Measurements from ENCODE around the gene SERPINA5.
"Not testable (repeated sequence)": the region's sequence is repeated elsewhere in the genome, so short reads cannot be mapped to it uniquely, and the experiment has no call there.

The SERPINA5 gene

GRCh38 chr14:94598816-94599655, 17.8 kb downstream of the SERPINA5 start:
- no peak for TF ChIP-seq CTCF (IDR thresholded peaks at IDR 0.05; ENCODE audit: low read length, missing control alignments)
- peak; percentile 99 for DNase-seq (ENCODE audit: low read depth)
- no peak overlapping the region for H3K4me3 ChIP-seq (replicated peaks; ENCODE audit: low read depth, low read length)

DNA sequence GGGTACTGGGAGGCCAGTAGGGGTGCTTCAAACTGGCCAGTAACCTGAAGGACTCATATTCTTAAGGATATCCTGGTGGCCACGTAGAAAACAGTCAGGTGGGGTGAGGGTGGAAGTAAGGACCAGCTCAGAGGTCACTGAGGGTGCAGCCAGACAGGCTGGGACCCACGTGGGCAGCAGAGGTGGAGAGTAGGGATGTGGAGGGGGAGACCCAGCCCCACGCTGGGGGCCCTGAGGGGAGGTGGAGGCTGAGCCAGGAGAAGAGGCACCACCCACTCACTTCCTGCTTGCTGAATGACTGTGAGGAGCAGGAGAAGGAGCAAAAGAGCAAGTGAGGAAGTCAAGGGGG, 18.4 kb downstream of the SERPINA5 start:
- no peak overlapping the region for H3K4me3 ChIP-seq (replicated peaks; ENCODE audit: low read depth, low read length)
- DNase-seq (ENCODE audit: low read depth) = peak; percentile 39
- no peak for TF ChIP-seq CTCF (IDR thresholded peaks at IDR 0.05; ENCODE audit: low read length, missing control alignments)

- DNase-seq (ENCODE audit: low read depth) = no peak
- no peak for TF ChIP-seq CTCF (IDR thresholded peaks at IDR 0.05; ENCODE audit: low read length, missing control alignments)
- no peak overlapping the region for H3K4me3 ChIP-seq (replicated peaks; ENCODE audit: low read depth, low read length)
These were observed 18.9 kb downstream of the SERPINA5 start for GRCh38 chr14:94600148-94600545.

DNA sequence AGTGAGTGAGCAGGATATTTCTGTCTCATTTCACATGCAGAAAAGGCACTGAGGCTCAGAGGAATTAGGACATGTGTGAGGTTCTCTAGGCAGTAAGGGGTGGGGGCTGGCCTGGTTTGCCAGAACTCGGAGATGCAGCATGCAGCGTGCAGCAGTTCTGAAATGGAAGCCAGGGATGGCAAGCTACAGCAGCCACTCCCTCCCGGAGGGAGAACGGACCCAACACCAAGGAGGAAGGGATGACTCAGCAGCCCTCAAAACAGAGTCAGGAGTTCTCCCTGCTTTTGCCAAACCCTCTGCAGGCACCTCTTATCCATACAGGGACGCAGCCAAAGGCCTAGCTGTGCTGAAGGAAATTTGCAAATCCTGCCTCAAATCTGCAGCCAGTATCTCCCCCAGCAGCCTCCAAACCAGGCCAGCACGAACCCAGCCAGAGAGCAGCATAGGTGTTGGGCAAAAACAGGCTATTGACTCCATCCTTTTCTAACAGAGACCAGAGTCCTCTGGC, 20.7 kb downstream of the SERPINA5 start:
- peak; percentile 96 for DNase-seq (ENCODE audit: low read depth)
- no peak for TF ChIP-seq CTCF (IDR thresholded peaks at IDR 0.05; ENCODE audit: low read length, missing control alignments)
- H3K4me3 ChIP-seq (replicated peaks; ENCODE audit: low read depth, low read length) = no peak overlapping the region

GRCh38 chr14:94602722-94603121, 21.5 kb downstream of the SERPINA5 start:
- TF ChIP-seq CTCF (IDR thresholded peaks at IDR 0.05; ENCODE audit: low read length, missing control alignments) = no peak
- H3K4me3 ChIP-seq (replicated peaks; ENCODE audit: low read depth, low read length) = no peak overlapping the region
- DNase-seq (ENCODE audit: low read depth) = no peak

GRCh38 chr14:94605361-94605760, 24.1 kb downstream of the SERPINA5 start:
- no peak overlapping the region for H3K4me3 ChIP-seq (replicated peaks; ENCODE audit: low read depth, low read length)
- DNase-seq (ENCODE audit: low read depth) = no peak
- TF ChIP-seq CTCF (IDR thresholded peaks at IDR 0.05; ENCODE audit: low read length, missing control alignments) = no peak

DNA sequence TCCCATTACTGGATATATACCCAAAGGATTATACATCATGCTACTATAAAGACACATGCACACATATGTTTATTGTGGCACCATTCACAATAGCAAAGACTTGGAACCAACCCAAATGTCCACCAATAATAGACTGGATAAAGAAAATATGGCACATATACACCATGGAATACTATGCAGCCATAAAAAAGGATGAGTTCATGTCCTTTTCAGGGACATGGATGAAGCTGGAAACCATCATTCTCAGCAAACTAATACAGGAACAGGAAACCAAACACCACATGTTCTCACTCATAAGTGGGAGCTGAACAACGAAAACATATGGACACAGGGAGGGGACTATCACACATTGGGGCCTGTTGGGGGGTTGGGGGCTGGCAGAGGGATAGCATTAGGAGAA, 27.7 kb downstream of the SERPINA5 start:
- not testable (repeated sequence) for H3K4me3 ChIP-seq (replicated peaks; ENCODE audit: low read depth, low read length); DNase-seq (ENCODE audit: low read depth)
